Nephron (organoid): ENCODE data around the gene MEI1.
A peak's percentile ranks its signal among the peaks of the same experiment; 100 is the strongest.

Experiments used
- H3K27ac Mint-ChIP-seq, 3 experiments: 2 replicates each; pipeline ENCODE4 v1.8.0; 2020; ENCODE audit warnings: mixed read lengths in 3 of 3, mild to moderate bottlenecking in 2 of 3, moderate library complexity in 1 of 3
- H3K27me3 Mint-ChIP-seq: 2 replicates; pipeline ENCODE4 v1.8.0; 2021; ENCODE audit warnings: low read depth, mild to moderate bottlenecking, moderate library complexity, mixed read lengths
- H3K36me3 Mint-ChIP-seq: 2 replicates; pipeline ENCODE4 v1.8.0; 2020; ENCODE audit warnings: low read depth, mixed read lengths
- H3K4me1 Mint-ChIP-seq: 2 replicates; pipeline ENCODE4 v1.8.0; 2020; ENCODE audit warnings: mixed read lengths
- H3K4me3 Mint-ChIP-seq, 3 experiments: 2 replicates each; pipeline ENCODE4 v1.8.0; 2020; ENCODE audit warnings: mild to moderate bottlenecking in 3 of 3, mixed read lengths in 3 of 3, moderate library complexity in 2 of 3
- H3K9me3 Mint-ChIP-seq: 2 replicates; pipeline ENCODE4 v1.8.0; 2020; ENCODE audit warnings: mixed read lengths
- TF ChIP-seq, protein P1 (sequence below), 3 experiments: fragments of 200-600 bp; sonication (generic); IDR thresholded peaks; one replicate each; pipeline ENCODE4 v1.5.0; 2021; ENCODE audit warnings: antibody characterized with exemption in 3 of 3; ENCODE audit not compliant: unreplicated experiment in 3 of 3

Gene MEI1, protein sequence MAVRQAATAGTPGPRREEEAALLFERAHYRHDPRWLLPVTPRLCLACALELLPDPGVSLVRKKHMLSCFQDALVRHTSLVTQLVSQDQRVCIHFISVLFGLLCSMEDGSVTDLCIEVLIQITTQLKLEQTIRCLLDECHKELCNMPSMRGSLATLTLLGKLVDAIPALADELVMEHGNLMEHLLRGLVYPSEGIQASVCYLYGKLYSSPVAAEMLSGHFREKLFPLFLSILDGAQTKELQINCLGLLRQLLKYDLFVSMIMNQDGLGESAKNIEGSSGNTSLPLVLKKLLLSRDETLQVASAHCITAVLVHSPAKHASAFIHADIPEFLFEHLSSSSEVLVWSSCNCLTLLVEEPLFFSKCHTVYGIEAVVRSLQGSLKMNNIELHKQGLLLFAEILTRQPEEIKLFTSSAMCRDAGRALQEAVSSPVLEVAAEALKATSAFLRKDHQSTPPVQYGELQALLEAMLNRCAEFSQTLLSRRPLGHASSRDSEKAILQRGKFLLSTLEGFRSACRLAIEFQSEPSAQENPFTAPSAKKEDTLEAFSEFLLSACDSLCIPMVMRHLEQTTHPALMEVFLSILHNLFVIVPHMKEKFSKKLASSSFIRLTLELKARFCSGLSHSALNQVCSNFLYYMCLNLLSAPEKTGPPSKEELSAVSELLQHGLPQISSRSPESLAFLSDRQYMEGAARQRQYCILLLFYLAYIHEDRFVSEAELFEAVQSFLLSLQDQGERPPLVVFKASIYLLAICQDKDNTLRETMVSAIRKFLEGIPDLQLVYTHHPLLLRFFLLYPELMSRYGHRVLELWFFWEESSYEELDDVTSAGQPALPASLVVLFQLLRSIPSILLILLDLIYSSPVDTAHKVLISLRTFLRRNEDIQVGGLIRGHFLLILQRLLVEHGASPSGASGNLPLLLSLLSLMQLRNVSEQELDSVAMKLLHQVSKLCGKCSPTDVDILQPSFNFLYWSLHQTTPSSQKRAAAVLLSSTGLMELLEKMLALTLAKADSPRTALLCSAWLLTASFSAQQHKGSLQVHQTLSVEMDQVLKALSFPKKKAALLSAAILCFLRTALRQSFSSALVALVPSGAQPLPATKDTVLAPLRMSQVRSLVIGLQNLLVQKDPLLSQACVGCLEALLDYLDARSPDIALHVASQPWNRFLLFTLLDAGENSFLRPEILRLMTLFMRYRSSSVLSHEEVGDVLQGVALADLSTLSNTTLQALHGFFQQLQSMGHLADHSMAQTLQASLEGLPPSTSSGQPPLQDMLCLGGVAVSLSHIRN

GRCh38 chr22:41699264-41700107 lies at the start of gene MEI1:
MEI1 (plus strand) TSS chr22:41699503; CDS start chr22:41699539, 36 bp downstream.
- Mint-ChIP-seq H3K4me1 (peaks cover 8% of the 10 kb centered on the region), H3K4me3 (no peak within 1 kb of the TSS), H3K9me3 (no peaks in the 10 kb centered on the region), H3K36me3 (no peaks in the 10 kb centered on the region), H3K27me3 (no peaks in the 10 kb centered on the region), H3K27ac (no peak within 1 kb of the TSS)
- TF ChIP-seq, protein P1, sequence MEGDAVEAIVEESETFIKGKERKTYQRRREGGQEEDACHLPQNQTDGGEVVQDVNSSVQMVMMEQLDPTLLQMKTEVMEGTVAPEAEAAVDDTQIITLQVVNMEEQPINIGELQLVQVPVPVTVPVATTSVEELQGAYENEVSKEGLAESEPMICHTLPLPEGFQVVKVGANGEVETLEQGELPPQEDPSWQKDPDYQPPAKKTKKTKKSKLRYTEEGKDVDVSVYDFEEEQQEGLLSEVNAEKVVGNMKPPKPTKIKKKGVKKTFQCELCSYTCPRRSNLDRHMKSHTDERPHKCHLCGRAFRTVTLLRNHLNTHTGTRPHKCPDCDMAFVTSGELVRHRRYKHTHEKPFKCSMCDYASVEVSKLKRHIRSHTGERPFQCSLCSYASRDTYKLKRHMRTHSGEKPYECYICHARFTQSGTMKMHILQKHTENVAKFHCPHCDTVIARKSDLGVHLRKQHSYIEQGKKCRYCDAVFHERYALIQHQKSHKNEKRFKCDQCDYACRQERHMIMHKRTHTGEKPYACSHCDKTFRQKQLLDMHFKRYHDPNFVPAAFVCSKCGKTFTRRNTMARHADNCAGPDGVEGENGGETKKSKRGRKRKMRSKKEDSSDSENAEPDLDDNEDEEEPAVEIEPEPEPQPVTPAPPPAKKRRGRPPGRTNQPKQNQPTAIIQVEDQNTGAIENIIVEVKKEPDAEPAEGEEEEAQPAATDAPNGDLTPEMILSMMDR (IDR thresholded peaks at IDR 0.05; ENCODE audit: unreplicated experiment in 3 of 3), result no peak

DNA sequence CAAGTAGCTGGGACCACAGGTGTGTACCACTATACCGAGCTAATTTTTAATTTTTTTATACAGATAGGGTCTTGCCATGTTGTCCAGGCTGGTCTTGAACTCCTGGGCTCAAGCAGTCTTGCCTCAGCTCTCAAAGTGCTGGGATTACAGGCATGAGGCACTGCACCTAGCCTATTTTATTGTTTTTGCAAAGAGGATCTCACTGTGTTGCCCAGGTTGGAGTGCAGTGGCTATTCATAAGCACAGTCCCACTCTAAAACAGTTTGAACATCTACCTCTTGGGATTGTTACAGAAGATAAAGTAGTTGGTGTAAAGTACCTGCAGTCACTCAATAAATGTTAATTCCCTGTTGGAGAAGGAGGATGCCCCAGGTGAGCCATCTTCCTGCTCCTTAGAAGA lies 49.1 kb upstream of the MEI1 start:
- peaks cover 76% of the 10 kb centered on the region for H3K36me3 Mint-ChIP-seq
- no peaks in the 10 kb centered on the region for H3K27me3 Mint-ChIP-seq
- no peaks in the 10 kb centered on the region for H3K4me1 Mint-ChIP-seq
- H3K27ac Mint-ChIP-seq, result no peak overlapping the region
- TF ChIP-seq, protein P1 (IDR thresholded peaks at IDR 0.05; ENCODE audit: unreplicated experiment in 3 of 3), result no peak
- no peaks in the 10 kb centered on the region for H3K9me3 Mint-ChIP-seq
- H3K4me3 Mint-ChIP-seq, result no peak overlapping the region

DNA sequence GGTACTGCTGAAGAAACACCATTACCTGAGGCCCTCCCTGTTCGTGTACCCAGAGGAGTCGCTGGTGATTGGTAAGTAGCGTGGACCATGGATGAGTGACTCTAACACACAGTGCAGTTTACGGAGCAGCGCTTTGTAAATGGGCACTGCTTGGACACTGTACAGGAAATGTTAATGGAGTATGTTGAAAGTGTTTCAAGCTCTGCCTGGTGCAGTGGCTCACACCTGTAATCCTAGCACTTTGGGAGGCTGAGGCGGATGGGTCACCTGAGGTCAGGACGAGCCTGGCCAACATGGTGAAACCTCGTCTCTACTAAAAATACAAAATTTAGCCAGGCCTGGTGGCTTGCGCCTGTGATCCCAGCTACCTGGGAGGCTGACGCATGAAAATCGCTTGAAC lies 48.5 kb upstream of the MEI1 start:
- peaks cover 76% of the 10 kb centered on the region for H3K36me3 Mint-ChIP-seq
- H3K27me3 Mint-ChIP-seq, result no peaks in the 10 kb centered on the region
- TF ChIP-seq, protein P1 (IDR thresholded peaks at IDR 0.05; ENCODE audit: unreplicated experiment in 3 of 3), result no peak
- H3K27ac Mint-ChIP-seq, result no peak overlapping the region
- H3K9me3 Mint-ChIP-seq, result no peaks in the 10 kb centered on the region
- H3K4me1 Mint-ChIP-seq, result no peaks in the 10 kb centered on the region
- no peak overlapping the region for H3K4me3 Mint-ChIP-seq

DNA sequence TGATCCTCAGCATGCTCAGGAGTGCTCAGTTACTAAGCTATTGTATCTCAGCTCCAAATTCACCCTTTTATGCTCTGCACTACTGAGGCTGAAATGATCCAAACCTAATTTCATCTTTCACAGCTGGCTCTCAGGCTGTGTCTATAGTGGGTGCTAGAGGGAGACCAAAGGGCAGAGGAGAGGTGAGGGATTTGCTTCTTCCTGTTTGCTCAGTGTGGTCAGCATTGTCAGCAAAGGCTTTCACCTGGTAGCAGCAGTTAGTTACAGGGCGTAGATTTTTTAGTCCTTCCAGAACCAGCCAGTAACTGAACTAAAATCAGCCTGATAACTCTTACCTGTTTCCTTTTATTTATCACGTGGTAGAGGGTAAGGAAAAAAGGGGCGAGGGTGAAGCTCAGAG lies 45.0 kb upstream of the MEI1 start:
- no peaks in the 10 kb centered on the region for H3K9me3 Mint-ChIP-seq
- TF ChIP-seq, protein P1 (IDR thresholded peaks at IDR 0.05; ENCODE audit: unreplicated experiment in 3 of 3), result no peak
- H3K4me1 Mint-ChIP-seq, result no peaks in the 10 kb centered on the region
- no peaks in the 10 kb centered on the region for H3K27me3 Mint-ChIP-seq
- peaks cover 76% of the 10 kb centered on the region for H3K36me3 Mint-ChIP-seq
- H3K4me3 Mint-ChIP-seq, result no peak overlapping the region
- no peak overlapping the region for H3K27ac Mint-ChIP-seq

DNA sequence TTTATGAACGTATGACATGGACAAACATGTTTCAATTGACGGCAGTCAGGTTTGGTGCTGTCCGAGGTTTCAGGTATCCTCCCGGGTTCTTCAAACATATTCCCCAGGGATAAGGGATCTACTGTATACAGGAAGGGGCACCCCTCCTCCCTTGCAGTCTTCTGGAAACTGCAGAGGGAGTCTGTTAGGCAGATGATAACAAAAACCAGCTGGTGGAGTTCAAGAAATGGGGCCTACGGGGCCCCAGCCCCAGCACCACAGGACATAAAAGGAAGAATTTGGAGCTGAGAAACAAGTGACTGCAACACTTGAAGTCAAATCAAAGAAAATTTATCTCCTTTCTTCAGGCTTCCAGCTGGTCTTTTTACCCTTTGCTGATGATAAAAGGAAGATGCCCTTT lies 42.7 kb upstream of the MEI1 start:
- TF ChIP-seq, protein P1 (IDR thresholded peaks at IDR 0.05; ENCODE audit: unreplicated experiment in 3 of 3), result no peak
- H3K36me3 Mint-ChIP-seq, result peaks cover 83% of the 10 kb centered on the region
- H3K4me3 Mint-ChIP-seq, result no peak overlapping the region
- H3K9me3 Mint-ChIP-seq, result no peaks in the 10 kb centered on the region
- H3K27me3 Mint-ChIP-seq, result no peaks in the 10 kb centered on the region
- peak overlapping the region; percentile 40 to 80 (median 51) for H3K27ac Mint-ChIP-seq
- no peaks in the 10 kb centered on the region for H3K4me1 Mint-ChIP-seq
